Transverse colon (tissue), 4 donors: ENCODE measurements around the gene SLC2A13.

Experiments used
- POLR2AphosphoS5 ChIP-seq, 3 donors: sonication (generic); formaldehyde crosslinking; IDR thresholded peaks; one replicate each; pipeline ENCODE4 v1.6.1; 2016; ENCODE audit warnings: antibody characterized with exemption in 3 of 3
- TF ChIP-seq, protein P1 (sequence below), 5 experiments: fragments of 200-600 bp in 3 of 5; fragments of 450-650 bp in 2 of 5; sonication (generic) in 3 of 5; IDR thresholded peaks; 1 replicate in 2 of 5; 2 replicates in 3 of 5; pipeline ENCODE4 v1.5.1; 2016 to 2017; ENCODE audit warnings: antibody characterized with exemption in 5 of 5, inconsistent platforms in 3 of 5, mild to moderate bottlenecking in 2 of 5, moderate library complexity in 1 of 5

DNA sequence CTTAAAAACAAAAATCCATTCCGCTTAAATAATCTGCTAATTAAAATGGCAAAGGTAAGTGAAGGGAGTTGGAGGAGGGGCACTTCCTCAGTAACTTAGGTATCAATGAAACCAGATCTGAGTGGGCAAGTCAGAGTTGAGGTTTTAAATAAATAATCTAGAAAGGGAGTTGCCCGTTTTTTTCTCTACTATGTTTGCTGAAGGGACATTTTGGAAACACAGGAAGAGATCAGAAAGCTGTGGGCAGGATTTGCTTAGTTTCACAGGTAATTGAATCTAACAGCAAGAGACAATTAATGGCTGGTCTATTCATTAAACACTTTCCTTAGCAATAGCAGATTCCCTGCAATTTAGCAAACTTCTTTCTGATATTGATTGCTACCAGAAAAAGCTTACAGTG, 300.2 kb downstream of the SLC2A13 start:
- TF ChIP-seq, protein P1, sequence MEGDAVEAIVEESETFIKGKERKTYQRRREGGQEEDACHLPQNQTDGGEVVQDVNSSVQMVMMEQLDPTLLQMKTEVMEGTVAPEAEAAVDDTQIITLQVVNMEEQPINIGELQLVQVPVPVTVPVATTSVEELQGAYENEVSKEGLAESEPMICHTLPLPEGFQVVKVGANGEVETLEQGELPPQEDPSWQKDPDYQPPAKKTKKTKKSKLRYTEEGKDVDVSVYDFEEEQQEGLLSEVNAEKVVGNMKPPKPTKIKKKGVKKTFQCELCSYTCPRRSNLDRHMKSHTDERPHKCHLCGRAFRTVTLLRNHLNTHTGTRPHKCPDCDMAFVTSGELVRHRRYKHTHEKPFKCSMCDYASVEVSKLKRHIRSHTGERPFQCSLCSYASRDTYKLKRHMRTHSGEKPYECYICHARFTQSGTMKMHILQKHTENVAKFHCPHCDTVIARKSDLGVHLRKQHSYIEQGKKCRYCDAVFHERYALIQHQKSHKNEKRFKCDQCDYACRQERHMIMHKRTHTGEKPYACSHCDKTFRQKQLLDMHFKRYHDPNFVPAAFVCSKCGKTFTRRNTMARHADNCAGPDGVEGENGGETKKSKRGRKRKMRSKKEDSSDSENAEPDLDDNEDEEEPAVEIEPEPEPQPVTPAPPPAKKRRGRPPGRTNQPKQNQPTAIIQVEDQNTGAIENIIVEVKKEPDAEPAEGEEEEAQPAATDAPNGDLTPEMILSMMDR (IDR thresholded peaks at IDR 0.05), result no peak
- no peak for TF ChIP-seq POLR2AphosphoS5 (IDR thresholded peaks at IDR 0.05)
